Hypothalamus (tissue), 51 donors: ENCODE measurements around the gene RUNX3.
A peak's percentile ranks its signal among the peaks of the same experiment; 100 is the strongest.

Experiments
- DNase-seq, 51 donors: peaks; one replicate each; lab custom pipeline; 2025; lab: John Stamatoyannopoulos, UW

Gene RUNX3

GRCh38 chr1:24849672-24850295, 80.3 kb downstream of the RUNX3 start:
- peak in 2 of 51 donors; percentile 25 to 29 for DNase-seq
